Measurements from ENCODE around the gene SLC49A3. TPM values are rescaled to one million over a fixed set of nuclear protein-coding genes. Genes with fewer than 3 reads are reported as not detected.
A peak's percentile ranks its signal among the peaks of the same experiment; 100 is the strongest.
"Not testable (repeated sequence)": the region's sequence is repeated elsewhere in the genome, so short reads cannot be mapped to it uniquely, and the experiment has no call there.

Gene SLC49A3
- total RNA-seq, 1 donor from 2014 or later: 8.9 TPM

GRCh38 chr4:722169-722725 is 33.3 kb upstream of the SLC49A3 start:
- no peak for DNase-seq (ENCODE audit: low spot score)

DNA sequence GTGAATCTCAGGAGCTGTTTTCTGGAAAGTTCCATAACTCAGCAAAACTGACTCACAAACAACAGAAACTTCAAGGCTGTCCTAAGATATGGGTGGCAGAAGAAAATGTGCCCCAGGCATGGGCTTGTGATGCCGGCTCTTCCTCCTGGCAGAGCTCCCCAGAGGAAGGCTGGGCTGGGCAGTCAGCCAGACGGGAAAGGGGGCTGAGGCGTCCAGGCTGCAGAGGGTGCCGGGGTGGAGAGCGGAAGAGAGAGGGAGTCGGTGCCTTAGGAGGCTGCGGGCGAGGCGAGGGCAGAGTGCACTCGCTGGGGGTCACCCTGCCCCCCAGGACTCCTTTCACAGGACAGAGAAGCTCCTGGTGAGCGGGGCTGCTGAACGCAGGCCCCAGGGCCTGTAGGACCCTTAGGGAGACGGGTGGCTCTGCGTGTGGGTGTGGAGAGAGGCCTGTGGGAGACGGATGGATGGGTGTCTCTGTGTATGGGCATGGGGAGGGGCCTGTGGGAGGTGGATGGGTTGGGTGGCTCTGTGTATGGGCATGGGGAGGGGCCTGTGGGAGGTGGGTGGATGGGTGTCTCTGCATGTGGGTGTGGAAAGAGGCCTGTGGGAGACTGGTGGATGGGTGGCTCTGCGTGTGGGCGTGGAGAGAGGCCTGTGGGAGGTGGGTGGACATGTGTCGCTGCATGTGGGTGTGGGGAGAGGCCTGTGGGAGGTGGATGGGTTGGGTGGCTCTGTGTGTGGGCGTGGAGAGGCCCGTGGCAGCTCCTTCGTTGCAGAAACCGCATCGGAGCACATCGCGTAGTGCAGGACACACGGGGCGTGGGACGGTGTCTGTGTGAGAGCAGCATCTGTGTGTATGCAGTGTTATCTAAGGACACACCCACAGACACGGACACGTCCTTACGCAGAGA is 32.6 kb upstream of the SLC49A3 start:
- no peak for DNase-seq (ENCODE audit: low spot score)

DNA sequence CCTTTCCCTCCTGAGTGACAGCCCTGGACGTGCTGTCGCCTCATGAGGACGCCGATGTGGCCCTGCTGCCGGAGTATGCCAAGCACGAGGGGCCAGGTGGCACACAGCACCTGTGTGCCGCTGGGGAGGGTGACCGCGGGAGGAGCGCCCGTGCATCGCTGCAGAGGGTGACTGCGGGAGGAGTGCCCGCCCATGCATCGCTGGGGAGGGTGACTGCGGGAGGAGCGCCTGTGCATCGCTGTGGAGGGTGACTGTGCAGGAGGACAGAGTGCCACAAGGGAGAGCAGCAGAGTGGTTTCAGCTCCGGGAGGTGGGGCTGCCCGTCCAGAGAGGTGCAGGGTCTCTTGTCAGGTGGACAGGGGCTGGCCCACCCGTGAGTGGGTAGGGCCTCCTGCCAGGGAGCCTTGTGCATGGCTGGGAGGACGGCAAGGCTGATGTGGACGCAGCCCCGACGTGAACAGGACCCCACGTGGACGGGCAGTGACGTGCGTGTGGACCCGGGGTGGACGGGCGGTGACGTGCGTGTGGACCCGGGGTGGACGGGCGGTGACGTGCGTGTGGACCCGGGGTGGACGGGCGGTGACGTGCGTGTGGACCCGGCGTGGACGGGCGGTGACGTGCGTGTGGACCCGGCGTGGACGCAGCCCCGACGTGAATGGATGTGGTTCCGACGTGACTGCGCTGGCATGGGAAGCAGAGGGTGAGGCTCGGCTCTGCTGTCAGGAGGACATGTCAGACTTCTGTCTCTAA is 31.3 kb upstream of the SLC49A3 start:
- DNase-seq (ENCODE audit: low spot score): no peak

- no peak for DNase-seq (ENCODE audit: low spot score)
Observed at GRCh38 chr4:718460-718859, 29.5 kb upstream of the SLC49A3 start.

GRCh38 chr4:717601-718320 is 28.8 kb upstream of the SLC49A3 start:
- no peak for DNase-seq (ENCODE audit: low spot score)

- no peak for DNase-seq (ENCODE audit: low spot score)
Observed at GRCh38 chr4:714087-714486, 25.1 kb upstream of the SLC49A3 start.

- no peak for DNase-seq (ENCODE audit: low spot score)
Observed at GRCh38 chr4:712916-713632, 24.1 kb upstream of the SLC49A3 start.

DNA sequence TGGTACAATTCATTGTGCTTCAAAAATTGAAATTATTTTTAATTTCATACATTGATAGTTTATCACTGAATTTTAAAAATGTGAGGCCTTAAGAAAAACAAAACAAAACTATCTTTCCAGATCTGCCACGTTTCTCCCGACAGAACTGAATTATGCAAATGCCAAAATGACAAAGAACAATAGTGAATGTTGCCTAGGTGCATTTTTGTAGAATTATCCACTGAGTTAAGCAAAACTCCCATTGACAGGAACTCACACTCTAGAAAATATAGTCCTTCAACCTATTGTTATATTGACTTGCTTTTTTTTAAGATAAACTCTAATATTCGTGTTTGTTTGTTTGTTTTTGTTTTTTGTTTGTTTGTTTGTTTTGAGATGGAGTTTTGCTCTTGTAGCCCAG is 23.1 kb upstream of the SLC49A3 start:
- DNase-seq (ENCODE audit: low spot score): no peak

- DNase-seq (ENCODE audit: low spot score): no peak
Observed at GRCh38 chr4:710916-711315, 22.0 kb upstream of the SLC49A3 start.

DNA sequence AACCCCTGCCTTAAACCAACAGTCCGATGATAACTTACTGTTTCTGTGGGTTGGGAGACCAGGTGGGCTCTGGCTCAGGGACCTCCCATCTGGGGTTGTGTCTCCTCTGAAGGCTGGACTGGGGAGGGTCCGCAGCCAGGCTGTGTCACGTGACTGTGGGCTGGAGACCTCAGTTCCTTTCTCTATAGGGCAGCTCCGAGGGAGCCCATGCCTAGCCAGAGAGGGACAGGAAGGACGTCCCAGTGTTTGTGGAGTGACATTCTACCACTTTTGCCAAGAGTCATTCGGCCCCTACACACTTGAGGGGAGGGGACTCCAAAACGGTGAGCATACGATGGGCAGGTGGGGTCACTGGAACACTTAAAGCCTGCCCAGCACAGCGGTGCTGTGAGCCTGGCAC is 21.2 kb upstream of the SLC49A3 start:
- no peak for DNase-seq (ENCODE audit: low spot score)

- no peak for DNase-seq (ENCODE audit: low spot score)
Observed at GRCh38 chr4:709348-709747, 20.4 kb upstream of the SLC49A3 start.

DNA sequence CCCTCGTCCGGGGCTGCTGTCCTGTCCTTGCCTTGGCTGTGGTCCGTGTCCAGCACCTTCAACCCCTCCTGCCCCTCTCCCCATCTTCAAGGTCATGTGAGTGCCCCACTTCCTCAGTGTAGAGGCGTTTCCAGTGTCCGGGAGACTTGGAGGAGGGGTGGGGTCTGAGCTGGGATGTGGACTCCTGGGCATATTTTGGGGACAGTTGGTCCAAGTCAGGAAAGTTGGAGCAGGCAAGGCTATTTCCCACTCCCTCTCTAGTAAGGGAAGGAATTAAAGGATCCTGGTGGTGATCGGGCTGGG is 19.6 kb upstream of the SLC49A3 start:
- DNase-seq (ENCODE audit: low spot score): no peak

DNA sequence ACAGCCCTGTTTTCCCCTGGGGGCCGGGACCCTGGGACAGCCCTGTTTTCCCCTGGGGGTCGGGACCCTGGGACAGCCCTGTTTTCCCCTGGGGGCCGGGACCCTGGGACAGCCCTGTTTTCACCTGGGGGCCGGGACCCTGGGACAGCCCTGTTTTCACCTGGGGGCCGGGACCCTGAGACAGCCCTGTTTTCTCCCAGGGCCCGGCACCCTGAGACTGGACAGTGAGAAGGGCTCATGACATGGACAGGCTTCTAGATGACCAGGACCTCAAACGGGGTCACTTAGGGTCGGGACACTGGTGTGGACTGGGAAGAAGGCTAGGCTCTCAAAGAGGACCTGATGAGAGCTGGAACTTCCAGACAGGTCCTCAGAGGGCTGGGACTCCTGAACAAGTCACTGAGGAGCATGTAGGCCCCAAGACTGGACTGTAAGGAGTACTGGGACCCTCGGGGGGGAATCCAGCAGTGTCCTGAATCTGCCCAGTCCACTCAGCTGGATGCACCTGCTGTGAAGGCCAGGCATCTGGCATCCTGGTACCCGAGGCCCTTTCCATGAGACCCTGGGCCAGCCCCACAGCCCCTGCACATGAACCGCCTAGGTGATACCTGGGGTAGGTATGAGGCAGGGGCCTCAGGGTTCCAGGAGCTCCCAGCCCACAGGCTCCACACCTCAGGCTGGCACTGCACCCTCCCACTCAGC is 19.1 kb upstream of the SLC49A3 start:
- no peak for DNase-seq (ENCODE audit: low spot score)

- no peak for DNase-seq (ENCODE audit: low spot score)
Observed at GRCh38 chr4:706834-707598, 18.1 kb upstream of the SLC49A3 start.

- DNase-seq (ENCODE audit: low spot score): not testable (repeated sequence)
Observed at GRCh38 chr4:706083-706633, 17.2 kb upstream of the SLC49A3 start.

- peak; percentile 98 for DNase-seq (ENCODE audit: low spot score)
Observed at GRCh38 chr4:705278-706082, 16.5 kb upstream of the SLC49A3 start, which contains the start of gene PCGF3. TSS of gene PCGF3 (plus strand) at chr4:705832. CDS start at chr4:733681, 27,849 bp downstream.

- DNase-seq (ENCODE audit: low spot score): no peak
Observed at GRCh38 chr4:704971-705277, 16.0 kb upstream of the SLC49A3 start.

DNA sequence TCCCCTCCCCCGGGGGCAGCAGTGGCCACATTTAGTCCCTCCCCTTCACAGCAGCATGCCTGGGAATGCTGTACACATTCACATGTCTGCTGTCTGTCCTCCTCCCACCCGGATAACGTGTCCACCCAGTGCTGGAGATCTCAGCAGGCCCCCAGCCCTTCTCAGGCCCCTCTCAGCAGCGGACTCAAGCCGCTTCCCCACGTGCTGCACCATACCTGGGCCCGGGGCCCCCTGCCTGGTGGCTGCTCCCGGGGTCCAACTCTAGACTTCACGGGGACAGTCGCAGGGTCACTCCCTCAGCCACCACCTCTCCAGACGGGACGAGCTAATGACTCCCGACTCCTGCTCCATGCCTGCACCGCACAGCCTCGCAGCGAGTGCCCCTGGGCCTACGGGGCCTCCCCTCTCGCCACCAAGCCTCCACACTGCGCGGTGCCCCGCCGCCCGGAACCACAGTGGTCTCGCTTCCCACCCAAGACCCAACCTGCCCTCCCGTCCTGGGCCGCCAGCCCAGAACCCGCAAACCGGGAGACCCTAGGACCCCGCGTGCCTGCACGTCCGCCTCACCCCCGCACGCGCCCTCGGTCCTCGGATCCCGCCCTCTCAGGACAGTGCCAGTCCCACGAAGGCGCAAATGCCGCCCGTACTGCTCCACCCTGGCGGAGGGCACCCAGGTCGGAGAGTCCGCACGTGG is 15.4 kb upstream of the SLC49A3 start:
- DNase-seq (ENCODE audit: low spot score): no peak

Data from ureter (tissue), 1 donor.